HepG2 (cell line): ENCODE measurements around the gene C1QTNF3.

Source experiments
- CTCF ChIP-seq: sonication (generic); formaldehyde crosslinking; IDR thresholded peaks from 2 replicates; pipeline ENCODE4 v1.5.0; 2020; ENCODE audit warnings: mild to moderate bottlenecking, missing genetic modification reagents, moderate library complexity
- FOSL1 ChIP-seq: sonication (generic); formaldehyde crosslinking; IDR thresholded peaks from 2 replicates; pipeline ENCODE4 v1.9.0; 2021; ENCODE audit warnings: missing genetic modification reagents, borderline replicate concordance
- GLMP ChIP-seq: sonication (generic); formaldehyde crosslinking; IDR thresholded peaks from 2 replicates; pipeline ENCODE4 v1.9.0; 2021; ENCODE audit warnings: missing genetic modification reagents, mild to moderate bottlenecking, borderline replicate concordance
- ZNF274 ChIP-seq: sonication (generic); formaldehyde crosslinking; IDR thresholded peaks from 2 replicates; pipeline ENCODE4 v1.5.1; 2020; ENCODE audit warnings: mild to moderate bottlenecking, missing genetic modification reagents

GRCh38 chr5:34047143-34047542 is 4.1 kb upstream of the C1QTNF3 start:
- TF ChIP-seq GLMP (no peak), ZNF274 (CRISPR knock-in tag) (no peak), CTCF (CRISPR knock-in tag) (no peak), FOSL1 (CRISPR knock-in tag) (no peak)
